SK-N-SH (cell line): ENCODE measurements around the gene ZDHHC12. TPM values are rescaled to one million over a fixed set of nuclear protein-coding genes. Genes with fewer than 3 reads are reported as not detected.

Experiments used
- CTCF ChIA-PET: fragments of 300-600, 350-600 bp; formaldehyde crosslinking; extraction: SDS; loops from one replicate; lab custom pipeline; 2021; lab: Yijun Ruan, JAX
- POLR2A ChIA-PET: fragments of 350-600 bp; sonication (Branson Sonifier 250); formaldehyde crosslinking; extraction: SDS; loops from one replicate; lab custom pipeline; 2020; ENCODE audit warnings: antibody characterized with exemption, inconsistent platforms; lab: Yijun Ruan, JAX
- DNase-seq: peaks from one replicate; pipeline ENCODE4 v3.0.0; 2012
- H2AFZ ChIP-seq: fragments of 200-600 bp; sonication (generic); 2 replicates; pipeline ENCODE4 v1.8.1; 2016; ENCODE audit warnings: antibody characterized with exemption, mild to moderate bottlenecking, low read depth
- H3F3A ChIP-seq: fragments of 200-600 bp; sonication (generic); replicated peaks from 2 replicates; pipeline ENCODE3; 2016; ENCODE audit warnings: antibody characterized with exemption, mild to moderate bottlenecking; ENCODE audit not compliant: insufficient read depth
- H3K27ac ChIP-seq, 2 experiments: fragments of 200-500 bp in 1 of 2; fragments of 200-600 bp in 1 of 2; sonication (Bioruptor generic) in 1 of 2; sonication (generic), shearing (Covaris generic) in 1 of 2; 2 replicates each; pipeline versions ENCODE4 v1.5.1 to v1.6.1; 2014 to 2016; ENCODE audit warnings: low read depth in 2 of 2, inconsistent platforms in 1 of 2, low read length in 1 of 2, mild to moderate bottlenecking in 1 of 2, mixed read lengths in 1 of 2
- H3K27me3 ChIP-seq: fragments of 200-600 bp; sonication (generic), shearing (Covaris generic); 2 replicates; pipeline ENCODE4 v1.6.1; 2016; ENCODE audit warnings: mixed run types; ENCODE audit not compliant: insufficient read depth
- H3K36me3 ChIP-seq, 2 experiments: fragments of 200-500 bp in 1 of 2; fragments of 200-600 bp in 1 of 2; sonication (Bioruptor generic) in 1 of 2; sonication (generic) in 1 of 2; replicated peaks in 1 of 2; 2 replicates each; pipeline versions ENCODE3 to v1.5.1; 2014 to 2016; ENCODE audit warnings: low read length in 1 of 2, mild to moderate bottlenecking in 1 of 2; ENCODE audit not compliant: insufficient read depth in 2 of 2, control insufficient read depth in 1 of 2
- H3K4me1 ChIP-seq, 2 experiments: fragments of 200-500 bp in 1 of 2; fragments of 200-600 bp in 1 of 2; sonication (Bioruptor generic) in 1 of 2; sonication (generic), shearing (Covaris generic) in 1 of 2; 2 replicates each; pipeline versions ENCODE4 v1.5.1 to v1.6.1; 2014 to 2016; ENCODE audit warnings: low read depth in 1 of 2, low read length in 1 of 2, mixed run types in 1 of 2; ENCODE audit not compliant: insufficient read depth in 2 of 2, control insufficient read depth in 1 of 2
- H3K4me2 ChIP-seq: fragments of 200-600 bp; sonication (generic), shearing (Covaris generic); 2 replicates; pipeline ENCODE4 v1.6.1; 2017; ENCODE audit warnings: mixed run types
- H3K4me3 ChIP-seq, 2 experiments: fragments of 200-500 bp in 1 of 2; fragments of 200-600 bp in 1 of 2; sonication (Bioruptor generic) in 1 of 2; sonication (generic), shearing (Covaris generic) in 1 of 2; 2 replicates each; pipeline versions ENCODE4 v1.5.1 to v1.8.1; 2014 to 2016; ENCODE audit warnings: low read depth in 2 of 2, inconsistent platforms in 1 of 2, low read length in 1 of 2, mild to moderate bottlenecking in 1 of 2, mixed read lengths in 1 of 2, moderate library complexity in 1 of 2
- H3K79me2 ChIP-seq: fragments of 200-600 bp; sonication (generic); 2 replicates; pipeline ENCODE4 v1.8.1; 2017; ENCODE audit warnings: mild to moderate bottlenecking; ENCODE audit not compliant: insufficient read depth
- H3K9ac ChIP-seq: fragments of 200-600 bp; sonication (generic); 2 replicates; pipeline ENCODE4 v1.6.1; 2017; ENCODE audit warnings: mixed run types
- H3K9me2 ChIP-seq: fragments of 200-600 bp; sonication (generic); 2 replicates; pipeline ENCODE4 v1.6.1; 2017; ENCODE audit warnings: mixed run types
- H3K9me3 ChIP-seq: fragments of 200-600 bp; sonication (generic); 2 replicates; pipeline ENCODE4 v1.6.1; 2017; ENCODE audit warnings: mixed run types, mild to moderate bottlenecking, moderate library complexity
- H4K20me1 ChIP-seq: fragments of 200-600 bp; sonication (generic); 2 replicates; pipeline ENCODE4 v1.6.1; 2017; ENCODE audit warnings: mild to moderate bottlenecking, mixed run types; ENCODE audit not compliant: insufficient read depth
- CTCF ChIP-seq: fragments of 200-600 bp; sonication (generic); IDR thresholded peaks from 2 replicates; pipeline ENCODE4 v1.6.1; 2017; ENCODE audit warnings: antibody characterized with exemption, mild to moderate bottlenecking, moderate library complexity
- EP300 ChIP-seq, 2 experiments: IDR thresholded peaks; 2 replicates each; pipeline versions ENCODE4 v1.4.0 to v1.6.1; 2012; ENCODE audit warnings: borderline replicate concordance in 1 of 2, low read depth in 1 of 2, low read length in 1 of 2
- FOXJ3 ChIP-seq: sonication (generic); formaldehyde crosslinking; IDR thresholded peaks from 2 replicates; pipeline ENCODE4 v1.5.1; 2020; ENCODE audit warnings: mild to moderate bottlenecking, missing genetic modification reagents
- GABPA ChIP-seq: IDR thresholded peaks from 2 replicates; pipeline ENCODE4 v1.4.0; 2012; ENCODE audit warnings: low read depth, mild to moderate bottlenecking
- JUND ChIP-seq: IDR thresholded peaks from 2 replicates; pipeline ENCODE4 v1.4.0; 2012
- MXI1 ChIP-seq: IDR thresholded peaks from 2 replicates; pipeline ENCODE4 v1.6.1; 2012; ENCODE audit warnings: mild to moderate bottlenecking, low read depth, low read length, improper control_type of control experiment
- PBX3 ChIP-seq: IDR thresholded peaks from 2 replicates; pipeline ENCODE4; 2012
- RAD21 ChIP-seq: IDR thresholded peaks from 2 replicates; pipeline ENCODE4 v1.6.1; 2012; ENCODE audit warnings: mild to moderate bottlenecking, low read length
- RCOR1 ChIP-seq: fragments of 150-350 bp; IDR thresholded peaks from 2 replicates; pipeline ENCODE4 v1.6.1; 2017; ENCODE audit warnings: antibody characterized with exemption, low read length
- REST ChIP-seq: IDR thresholded peaks from 2 replicates; pipeline ENCODE4 v1.6.1; 2012; ENCODE audit warnings: mild to moderate bottlenecking, low read depth, low read length, moderate library complexity
- SIN3A ChIP-seq: IDR thresholded peaks from 2 replicates; pipeline ENCODE4 v1.6.1; 2012; ENCODE audit warnings: low read depth, mild to moderate bottlenecking, low read length, moderate library complexity, borderline replicate concordance
- SMC3 ChIP-seq: IDR thresholded peaks from 2 replicates; pipeline ENCODE4 v1.6.1; 2012; ENCODE audit warnings: low read depth, low read length, improper control_type of control experiment
- TEAD4 ChIP-seq: IDR thresholded peaks from 2 replicates; pipeline ENCODE4 v1.4.0; 2012; ENCODE audit warnings: mild to moderate bottlenecking, borderline replicate concordance; ENCODE audit not compliant: insufficient read depth
- WGBS: methylation state at CpG from one replicate; pipeline ENCODE4 v1.1.6; 2017; ENCODE audit warnings: low lambda C conversion rate; 5-methylcytosine and 5-hydroxymethylcytosine counted together
- polyA plus RNA-seq, 3 experiments: library from polyadenylated mRNA; depleted of rRNA; stranded (reverse); fragments of >200 nt; gene quantifications; 2 replicates each; pipeline ENCODE4 v1.2.3, GENCODE V29; 2012

Gene ZDHHC12
- polyA plus RNA-seq, 1 of the 3 experiments (the other 2 are of a cell fraction), result 51.3 TPM

GRCh38 chr9:128685636-128686489 is 38.1 kb downstream of the ZDHHC12 start:
- Histone ChIP-seq H3K9me3 (no peaks in the 10 kb centered on the region), H2AFZ (no peak overlapping the region; the same call in 1 of the 2 replicates), H3K4me1 (peaks cover 0 to 4% of the 10 kb centered on the region in 2 experiments; a peak in 1 of 4 replicates), H3K4me2 (no peak overlapping the region), H3K9me2 (no peaks in the 10 kb centered on the region), H4K20me1 (peaks cover 8% of the 10 kb centered on the region), H3K4me3 (no peak overlapping the region), H3F3A (peaks cover 2% of the 10 kb centered on the region), H3K27ac (no peak overlapping the region), H3K36me3 (peaks cover 0 to 7% of the 10 kb centered on the region in 2 experiments), H3K79me2 (peaks cover 9% of the 10 kb centered on the region), H3K27me3 (no peaks in the 10 kb centered on the region), H3K9ac (no peak overlapping the region)
- 81% methylated on average over 11 of the region's 17 CpGs for WGBS
- no peak for DNase-seq
- ChIA-PET CTCF (interaction anchor here (1.3 to 9.1 kb wide), 2 partner anchors 17 to 47 kb away, joined by 4 to 64 read pairs; partner anchors contain the start of gene PKN3), POLR2A (no interaction called here)
- TF ChIP-seq EP300 (IDR thresholded peaks at IDR 0.05; ENCODE audit: borderline replicate concordance in 1 of 2, low read depth in 1 of 2, low read length in 1 of 2) (no peak), MXI1 (no peak), REST (no peak), TEAD4 (no peak), SIN3A (no peak), JUND (no peak), SMC3 (no peak), RAD21 (no peak), RCOR1 (no peak), FOXJ3 (CRISPR knock-in tag) (no peak), GABPA (no peak), CTCF (no peak), PBX3 (no peak)
